IMR-90 (cell line): ENCODE data around the gene CALR. TPM values are rescaled to one million over a fixed set of nuclear protein-coding genes. Genes with fewer than 3 reads are reported as not detected.

Experiments
- ATAC-seq: fragments of 200-7000 bp; cut with Tn5 transposase; 2 replicates; pipeline ENCODE4 v1.9.1; 2020; ENCODE audit warnings: low read depth, mild to moderate bottlenecking, moderate library complexity
- BruUV-seq: library from RNA; stranded (reverse); fragments of 400-500 nt; replicated peaks from 2 replicates; lab custom pipeline; 2021; lab: Mats Ljungman, UMichigan
- CTCF ChIA-PET: fragments of 300-600 bp; formaldehyde crosslinking; extraction: SDS; loops from one replicate; lab custom pipeline; 2021; ENCODE audit warnings: antibody characterized with exemption; lab: Yijun Ruan, JAX
- POLR2A ChIA-PET: fragments of 300-600 bp; sonication (Branson Sonifier 250); formaldehyde crosslinking; loops from one replicate; lab custom pipeline; 2022; ENCODE audit warnings: antibody characterized with exemption; ENCODE audit not compliant: unreplicated experiment; lab: Charles Lee
- DNase-seq: peaks from one replicate; pipeline ENCODE4 v3.0.0; 2013
- H2AFZ ChIP-seq: replicated peaks from 2 replicates; pipeline ENCODE3; 2013; ENCODE audit warnings: low read length, mild to moderate bottlenecking; ENCODE audit not compliant: poor library complexity
- H2AK5ac ChIP-seq: 2 replicates; pipeline ENCODE4 v1.6.1; 2013; ENCODE audit warnings: low read depth, low read length, inconsistent platforms
- H2AK9ac ChIP-seq: replicated peaks from 2 replicates; pipeline ENCODE3; 2013; ENCODE audit warnings: mild to moderate bottlenecking, low read depth, low read length, moderate library complexity; ENCODE audit not compliant: poor library complexity
- H2BK120ac ChIP-seq: 2 replicates; pipeline ENCODE4 v1.6.1; 2013; ENCODE audit warnings: low read depth, low read length, inconsistent platforms
- H2BK15ac ChIP-seq: 3 replicates; pipeline ENCODE4 v1.6.1; 2013; ENCODE audit warnings: low read depth, low read length, inconsistent platforms
- H2BK20ac ChIP-seq: 2 replicates; pipeline ENCODE4 v1.6.1; 2013; ENCODE audit warnings: low read depth, mild to moderate bottlenecking, inconsistent platforms, low read length, moderate library complexity
- H2BK5ac ChIP-seq: 2 replicates; pipeline ENCODE4 v1.6.1; 2013; ENCODE audit warnings: mild to moderate bottlenecking, low read depth, low read length, inconsistent platforms; ENCODE audit not compliant: poor library complexity, severe bottlenecking
- H3K14ac ChIP-seq: replicated peaks from 2 replicates; pipeline ENCODE4 v1.6.1; 2013; ENCODE audit warnings: low read depth, low read length, inconsistent platforms
- H3K18ac ChIP-seq: 2 replicates; pipeline ENCODE4 v1.6.1; 2013; ENCODE audit warnings: low read depth, low read length, control low read depth
- H3K23ac ChIP-seq: 2 replicates; pipeline ENCODE4 v1.6.1; 2013; ENCODE audit warnings: low read depth, low read length, inconsistent platforms
- H3K27ac ChIP-seq: 2 replicates; pipeline ENCODE4 v1.5.1; 2013; ENCODE audit warnings: mild to moderate bottlenecking, control low read depth, low read length; ENCODE audit not compliant: insufficient read depth
- H3K27me3 ChIP-seq: 2 replicates; pipeline ENCODE4 v1.6.1; 2013; ENCODE audit warnings: low read length; ENCODE audit not compliant: control insufficient read depth, insufficient read depth
- H3K36me3 ChIP-seq: 2 replicates; pipeline ENCODE4 v1.6.1; 2013; ENCODE audit warnings: low read length, mixed read lengths; ENCODE audit not compliant: control insufficient read depth, insufficient read depth
- H3K4ac ChIP-seq: 2 replicates; pipeline ENCODE4 v1.6.1; 2013; ENCODE audit warnings: low read depth, low read length, inconsistent platforms
- H3K4me1 ChIP-seq: 2 replicates; pipeline ENCODE4 v1.6.1; 2013; ENCODE audit warnings: low read length, mixed read lengths; ENCODE audit not compliant: control insufficient read depth, insufficient read depth
- H3K4me2 ChIP-seq: 2 replicates; pipeline ENCODE4 v1.6.1; 2013; ENCODE audit warnings: low read depth, mild to moderate bottlenecking, control low read depth, low read length, moderate library complexity
- H3K4me3 ChIP-seq: 2 replicates; pipeline ENCODE4 v1.5.1; 2013; ENCODE audit warnings: low read depth, mild to moderate bottlenecking, control low read depth, low read length, moderate library complexity; ENCODE audit not compliant: insufficient read depth
- H3K56ac ChIP-seq: 2 replicates; pipeline ENCODE4 v1.6.1; 2013; ENCODE audit warnings: low read length, inconsistent platforms; ENCODE audit not compliant: insufficient read depth; ENCODE audit errors: extremely low read depth
- H3K79me1 ChIP-seq, 2 experiments: 2 replicates each; pipeline ENCODE4 v1.6.1; 2013; ENCODE audit warnings: low read length in 2 of 2, inconsistent platforms in 1 of 2, low read depth in 1 of 2
- H3K9ac ChIP-seq: 2 replicates; pipeline ENCODE4 v1.6.1; 2013; ENCODE audit warnings: low read depth, low read length, control low read depth
- H3K9me1 ChIP-seq: 2 replicates; pipeline ENCODE4 v1.6.1; 2013; ENCODE audit warnings: low read length, inconsistent platforms; ENCODE audit not compliant: insufficient read depth
- H3K9me3 ChIP-seq: 2 replicates; pipeline ENCODE4 v1.6.1; 2013; ENCODE audit warnings: low read length; ENCODE audit not compliant: control insufficient read depth, insufficient read depth
- H4K20me1 ChIP-seq: 2 replicates; pipeline ENCODE4 v1.6.1; 2013; ENCODE audit warnings: low read length, inconsistent platforms; ENCODE audit not compliant: insufficient read depth
- H4K5ac ChIP-seq: 2 replicates; pipeline ENCODE4 v1.6.1; 2013; ENCODE audit warnings: mild to moderate bottlenecking, low read depth, low read length, control low read depth
- H4K8ac ChIP-seq, 2 experiments: 2 replicates each; pipeline ENCODE4 v1.6.1; 2013; ENCODE audit warnings: low read depth in 2 of 2, low read length in 2 of 2, control low read depth in 1 of 2, inconsistent platforms in 1 of 2
- H4K91ac ChIP-seq: 2 replicates; pipeline ENCODE4 v1.6.1; 2013; ENCODE audit warnings: low read depth, low read length, inconsistent platforms; ENCODE audit not compliant: insufficient read depth
- BHLHE40 ChIP-seq: fragments of 150-350 bp; IDR thresholded peaks from 2 replicates; pipeline ENCODE4 v1.6.1; 2016; ENCODE audit warnings: mild to moderate bottlenecking, low read depth, low read length
- CEBPB ChIP-seq: IDR thresholded peaks from 2 replicates; pipeline ENCODE4 v1.6.1; 2012; ENCODE audit warnings: low read depth, low read length, improper control_type of control experiment
- CHD1 ChIP-seq: IDR thresholded peaks from 2 replicates; pipeline ENCODE4 v1.6.1; 2012; ENCODE audit warnings: low read depth, low read length, improper control_type of control experiment
- CTCF ChIP-seq: conservative IDR thresholded peaks from 2 replicates; pipeline ENCODE4 v1.5.1; 2012; ENCODE audit warnings: mild to moderate bottlenecking, low read depth, low read length, improper control_type of control experiment
- FOS ChIP-seq: fragments of 150-350 bp; IDR thresholded peaks from 2 replicates; pipeline ENCODE4 v1.6.1; 2016; ENCODE audit warnings: low read depth, low read length
- MAFK ChIP-seq: IDR thresholded peaks from 2 replicates; pipeline ENCODE4 v1.6.1; 2012; ENCODE audit warnings: low read depth, low read length, improper control_type of control experiment
- MAZ ChIP-seq: IDR thresholded peaks from 2 replicates; pipeline ENCODE4 v1.6.1; 2012; ENCODE audit warnings: low read depth, mild to moderate bottlenecking, low read length, improper control_type of control experiment, moderate library complexity, borderline replicate concordance
- MXI1 ChIP-seq: IDR thresholded peaks from 2 replicates; pipeline ENCODE4 v1.6.1; 2012; ENCODE audit warnings: low read depth, mild to moderate bottlenecking, low read length, moderate library complexity, borderline replicate concordance
- NFE2L2 ChIP-seq: fragments of 150-350 bp; IDR thresholded peaks from 2 replicates; pipeline ENCODE4 v1.6.1; 2016; ENCODE audit warnings: low read depth, mild to moderate bottlenecking, low read length
- POLR2A ChIP-seq: IDR thresholded peaks from 2 replicates; pipeline ENCODE4 v1.6.1; 2012; ENCODE audit warnings: mild to moderate bottlenecking, low read depth, low read length
- RAD21 ChIP-seq: IDR thresholded peaks from 2 replicates; pipeline ENCODE4 v1.6.1; 2012; ENCODE audit warnings: low read length, improper control_type of control experiment
- RCOR1 ChIP-seq: IDR thresholded peaks from 2 replicates; pipeline ENCODE4 v1.6.1; 2012; ENCODE audit warnings: mild to moderate bottlenecking, low read length, improper control_type of control experiment; ENCODE audit not compliant: insufficient replicate concordance
- RFX5 ChIP-seq: IDR thresholded peaks from 2 replicates; pipeline ENCODE4 v1.8.0; 2012; ENCODE audit warnings: low read depth, mild to moderate bottlenecking, low read length, moderate library complexity
- WGBS, 2 experiments: methylation state at CpG; one replicate each; pipeline versions ENCODE4 v1.1.5 to v1.1.7; 2013; ENCODE audit warnings: missing lambda C conversion rate in 2 of 2; ENCODE audit not compliant: insufficient read length in 1 of 2; ENCODE audit errors: extremely low coverage in 2 of 2; 5-methylcytosine and 5-hydroxymethylcytosine counted together
- dilution Hi-C: fragments of 300-500 bp; cut with HindIII; formaldehyde crosslinking; loops from one replicate; pipeline ENCODE4 v1.14.3; 2018; ENCODE audit warnings: low sequenced_read_pairs; ENCODE audit not compliant: unreplicated experiment
- in situ Hi-C: fragments of 300-500 bp; cut with MboI; formaldehyde crosslinking; loops from 3 replicates; pipeline ENCODE4 v1.14.3; 2019; ENCODE audit warnings: low sequenced_read_pairs, inconsistent platforms, mixed read lengths
- intact Hi-C: fragments of 100-400 bp; cut with micrococcal nuclease; formaldehyde crosslinking; loops from 2 replicates; pipeline ENCODE4 v1.10.0; 2022
- polyA plus RNA-seq, 3 experiments: library from polyadenylated mRNA; depleted of rRNA; stranded (reverse); fragments of >200 nt; gene quantifications; 2 replicates each; pipeline ENCODE4 v1.2.3, GENCODE V29; 2012; ENCODE audit warnings: low replicate concordance in 1 of 3
- total RNA-seq: library from RNA; depleted of rRNA; stranded (reverse); fragments of >200 nt; gene quantifications from 2 replicates; pipeline ENCODE4 v1.2.3, GENCODE V29; 2012
- TF ChIP-seq, protein P1 (sequence below): fragments of 150-350 bp; IDR thresholded peaks from 2 replicates; pipeline ENCODE4 v1.6.1; 2017; ENCODE audit warnings: mild to moderate bottlenecking, antibody characterized with exemption, low read length, low read depth
- TF ChIP-seq, protein P2 (sequence below): fragments of 150-350 bp; IDR thresholded peaks from 2 replicates; pipeline ENCODE4 v1.6.1; 2016; ENCODE audit warnings: low read depth, mild to moderate bottlenecking, low read length, moderate library complexity, borderline replicate concordance

CALR gene
- total and polyA plus RNA-seq, 2 of the 4 experiments (the other 2 are of a cell fraction): 1,932 to 3,358 TPM

- 91% methylated on average over 4 of the region's 7 CpGs; no CpG with 5 or more reads in 1 of the 2 experiments for WGBS, 2 experiments
- ATAC-seq: no peak
- TF ChIP-seq CTCF (no peak), NFE2L2 (no peak), RAD21 (no peak), MAFK (no peak), RFX5 (no peak), POLR2A (no peak), RCOR1 (no peak), CHD1 (no peak), FOS (no peak), MXI1 (no peak), BHLHE40 (no peak), CEBPB (no peak), MAZ (no peak)
- TF ChIP-seq, protein P1, sequence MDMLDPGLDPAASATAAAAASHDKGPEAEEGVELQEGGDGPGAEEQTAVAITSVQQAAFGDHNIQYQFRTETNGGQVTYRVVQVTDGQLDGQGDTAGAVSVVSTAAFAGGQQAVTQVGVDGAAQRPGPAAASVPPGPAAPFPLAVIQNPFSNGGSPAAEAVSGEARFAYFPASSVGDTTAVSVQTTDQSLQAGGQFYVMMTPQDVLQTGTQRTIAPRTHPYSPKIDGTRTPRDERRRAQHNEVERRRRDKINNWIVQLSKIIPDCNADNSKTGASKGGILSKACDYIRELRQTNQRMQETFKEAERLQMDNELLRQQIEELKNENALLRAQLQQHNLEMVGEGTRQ: no peak
- TF ChIP-seq, protein P2, sequence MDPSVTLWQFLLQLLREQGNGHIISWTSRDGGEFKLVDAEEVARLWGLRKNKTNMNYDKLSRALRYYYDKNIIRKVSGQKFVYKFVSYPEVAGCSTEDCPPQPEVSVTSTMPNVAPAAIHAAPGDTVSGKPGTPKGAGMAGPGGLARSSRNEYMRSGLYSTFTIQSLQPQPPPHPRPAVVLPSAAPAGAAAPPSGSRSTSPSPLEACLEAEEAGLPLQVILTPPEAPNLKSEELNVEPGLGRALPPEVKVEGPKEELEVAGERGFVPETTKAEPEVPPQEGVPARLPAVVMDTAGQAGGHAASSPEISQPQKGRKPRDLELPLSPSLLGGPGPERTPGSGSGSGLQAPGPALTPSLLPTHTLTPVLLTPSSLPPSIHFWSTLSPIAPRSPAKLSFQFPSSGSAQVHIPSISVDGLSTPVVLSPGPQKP: no peak
Measured at GRCh38 chr19:12970070-12970820, 31.8 kb downstream of the CALR start.

More at GRCh38 chr19:12970070-12970820, 31.8 kb downstream of the CALR start:
- H2AK5ac ChIP-seq: no peak overlapping the region
- H3K27me3 ChIP-seq: no peaks in the 10 kb centered on the region
- no peak overlapping the region for H2AFZ ChIP-seq
- peaks cover 2% of the 10 kb centered on the region; the same call in 1 of the 2 replicates for H3K4me1 ChIP-seq
- no peak overlapping the region for H4K5ac ChIP-seq
- no peaks in the 10 kb centered on the region for H3K36me3 ChIP-seq
- no peak overlapping the region for H3K4ac ChIP-seq
- no peak overlapping the region for H2BK120ac ChIP-seq
- POLR2A ChIA-PET: no interaction called here
- no peak overlapping the region for H2AK9ac ChIP-seq
- no peak overlapping the region for H2BK5ac ChIP-seq
- no peak overlapping the region for H2BK20ac ChIP-seq
- intact Hi-C loops: no loop called here
- H4K91ac ChIP-seq: no peak overlapping the region
- no peak overlapping the region for H3K4me3 ChIP-seq
- H4K20me1 ChIP-seq: no peaks in the 10 kb centered on the region
- no TSS peak for BruUV-seq
- no peak overlapping the region for H3K14ac ChIP-seq
- H2BK15ac ChIP-seq: no peak overlapping the region
- no peaks in the 10 kb centered on the region for H3K9me3 ChIP-seq
- no peak overlapping the region for H3K56ac ChIP-seq
- DNase-seq: no peak
- no peak overlapping the region for H3K27ac ChIP-seq
- no peak overlapping the region for H4K8ac ChIP-seq
- in situ Hi-C loops: loop anchor here (10.0 kb wide), 1 partner anchor 625 kb away; no protein-coding TSS in a partner anchor
- CTCF ChIA-PET: no interaction called here
- no peak overlapping the region for H3K9ac ChIP-seq
- H3K9me1 ChIP-seq: no peaks in the 10 kb centered on the region
- H3K23ac ChIP-seq: no peak overlapping the region
- no peaks in the 10 kb centered on the region; a peak in 1 of 4 replicates for H3K79me1 ChIP-seq
- no peak overlapping the region for H3K18ac ChIP-seq
- H3K4me2 ChIP-seq: no peak overlapping the region
- dilution Hi-C loops: no loop called here
